Measurements from ENCODE around the gene CD2BP2. TPM values are rescaled to one million over a fixed set of nuclear protein-coding genes. Genes with fewer than 3 reads are reported as not detected.

The CD2BP2 gene
- polyA plus RNA-seq, 6 donors from 2014 or later = 24.2 to 36.1 (median 29.7) TPM

- peak within 1 kb of the TSS in 5 of 8 donors; percentile 16 to 70 (median 37) for H3K4me3 Mint-ChIP-seq
- no peaks in the 10 kb centered on the region for H3K36me3 Mint-ChIP-seq
- DNase-seq (no peak), ATAC-seq (ENCODE audit: low read depth in 2 of 2) (no peak)
- peak within 1 kb of the TSS in 4 of 6 donors; percentile 8 to 100 (median 88) for H3K27ac Mint-ChIP-seq
- peaks cover 25 to 49% (median 47%) of the 10 kb centered on the region in 3 donors for H3K4me1 Mint-ChIP-seq
- no peaks in the 10 kb centered on the region for H3K9me3 Mint-ChIP-seq
- H3K27me3 Mint-ChIP-seq = no peaks in the 10 kb centered on the region
These were observed 19.4 kb upstream of the CD2BP2 start, which contains the start of gene MYL11 for GRCh38 chr16:30374538-30374937. Gene MYL11 (plus strand): TSS chr16:30374802. CDS start chr16:30374858, 56 bp downstream.

- peaks cover 32 to 50% (median 47%) of the 10 kb centered on the region in 3 donors for H3K4me1 Mint-ChIP-seq
- H3K9me3 Mint-ChIP-seq = no peaks in the 10 kb centered on the region
- ATAC-seq (ENCODE audit: low read depth in 2 of 2) = no peak
- no peaks in the 10 kb centered on the region for H3K36me3 Mint-ChIP-seq
- H3K27ac Mint-ChIP-seq = peak overlapping the region in 1 of 6 donors; percentile 76
- no peaks in the 10 kb centered on the region for H3K27me3 Mint-ChIP-seq
- H3K4me3 Mint-ChIP-seq = peak overlapping the region in 7 of 8 donors; percentile 1 to 60 (median 20)
- DNase-seq = no peak
These were observed 17.6 kb upstream of the CD2BP2 start for GRCh38 chr16:30372725-30373124.

DNA sequence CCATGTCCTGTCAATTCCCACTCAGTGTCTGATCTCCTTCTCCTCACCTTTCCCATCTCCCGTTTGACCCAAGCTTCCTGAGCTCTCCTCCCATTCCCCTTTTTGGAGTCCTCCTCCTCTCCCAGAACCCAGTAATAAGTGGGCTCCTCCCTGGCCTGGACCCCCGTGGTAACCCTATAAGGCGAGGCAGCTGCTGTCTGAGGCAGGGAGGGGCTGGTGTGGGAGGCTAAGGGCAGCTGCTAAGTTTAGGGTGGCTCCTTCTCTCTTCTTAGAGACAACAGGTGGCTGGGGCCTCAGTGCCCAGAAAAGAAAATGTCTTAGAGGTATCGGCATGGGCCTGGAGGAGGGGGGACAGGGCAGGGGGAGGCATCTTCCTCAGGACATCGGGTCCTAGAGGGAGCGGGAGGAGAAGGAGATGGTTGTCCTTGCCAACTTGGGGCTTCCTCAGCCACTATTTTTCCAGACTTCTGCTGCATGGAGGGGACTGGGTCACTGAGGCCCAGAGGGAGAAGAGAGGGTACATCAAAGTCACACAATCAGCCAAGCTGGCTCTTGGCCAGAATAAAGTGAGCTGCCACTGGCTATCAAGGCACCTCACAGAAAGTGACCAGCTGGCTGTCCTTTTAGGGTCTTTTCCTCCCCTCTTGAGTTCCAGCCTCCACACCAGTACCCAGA is 17.1 kb upstream of the CD2BP2 start:
- Mint-ChIP-seq H3K4me3 (peak overlapping the region; percentile 49 to 95 (median 86)), H3K9me3 (no peaks in the 10 kb centered on the region), H3K4me1 (peaks cover 31 to 50% (median 47%) of the 10 kb centered on the region in 3 donors), H3K27me3 (no peaks in the 10 kb centered on the region), H3K27ac (peak overlapping the region in 3 of 6 donors; percentile 26 to 76 (median 56)), H3K36me3 (no peaks in the 10 kb centered on the region)
- no peak for ATAC-seq (ENCODE audit: low read depth in 2 of 2)
- no peak for DNase-seq

DNA sequence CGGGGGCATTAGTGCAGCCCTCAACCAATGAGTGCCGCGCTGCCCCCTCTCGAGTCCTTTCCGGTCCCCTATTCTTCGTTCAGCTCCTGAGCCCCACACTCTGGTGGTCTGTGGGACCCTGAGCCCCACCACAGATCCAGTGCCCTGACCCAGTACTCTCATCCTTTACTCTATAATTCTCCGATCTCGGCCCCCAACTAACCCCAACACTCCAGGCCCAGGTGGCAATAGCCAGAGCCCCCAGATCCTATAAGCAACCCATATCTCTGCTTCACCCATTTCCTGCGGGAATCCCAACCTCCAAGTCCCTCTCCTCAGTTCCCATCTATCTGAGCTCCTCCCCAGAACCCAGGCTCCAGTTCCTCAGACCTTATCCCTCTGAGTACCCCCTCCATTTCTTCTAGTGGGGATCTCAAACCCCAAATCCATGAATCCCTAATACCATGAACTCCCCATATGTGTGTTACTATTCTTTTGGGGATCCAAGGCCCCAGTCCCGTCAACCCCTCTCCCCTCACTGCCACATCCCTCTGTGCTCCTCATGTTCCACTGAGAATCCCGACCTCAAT is 16.2 kb upstream of the CD2BP2 start:
- H3K4me1 Mint-ChIP-seq = peaks cover 35 to 52% (median 52%) of the 10 kb centered on the region in 3 donors
- DNase-seq (no peak), ATAC-seq (ENCODE audit: low read depth in 2 of 2) (no peak)
- H3K27ac Mint-ChIP-seq = peak overlapping the region; percentile 56 to 99 (median 84)
- H3K36me3 Mint-ChIP-seq = no peaks in the 10 kb centered on the region
- no peaks in the 10 kb centered on the region for H3K27me3 Mint-ChIP-seq
- H3K4me3 Mint-ChIP-seq = peak overlapping the region; percentile 80 to 95 (median 89)
- no peaks in the 10 kb centered on the region for H3K9me3 Mint-ChIP-seq

DNA sequence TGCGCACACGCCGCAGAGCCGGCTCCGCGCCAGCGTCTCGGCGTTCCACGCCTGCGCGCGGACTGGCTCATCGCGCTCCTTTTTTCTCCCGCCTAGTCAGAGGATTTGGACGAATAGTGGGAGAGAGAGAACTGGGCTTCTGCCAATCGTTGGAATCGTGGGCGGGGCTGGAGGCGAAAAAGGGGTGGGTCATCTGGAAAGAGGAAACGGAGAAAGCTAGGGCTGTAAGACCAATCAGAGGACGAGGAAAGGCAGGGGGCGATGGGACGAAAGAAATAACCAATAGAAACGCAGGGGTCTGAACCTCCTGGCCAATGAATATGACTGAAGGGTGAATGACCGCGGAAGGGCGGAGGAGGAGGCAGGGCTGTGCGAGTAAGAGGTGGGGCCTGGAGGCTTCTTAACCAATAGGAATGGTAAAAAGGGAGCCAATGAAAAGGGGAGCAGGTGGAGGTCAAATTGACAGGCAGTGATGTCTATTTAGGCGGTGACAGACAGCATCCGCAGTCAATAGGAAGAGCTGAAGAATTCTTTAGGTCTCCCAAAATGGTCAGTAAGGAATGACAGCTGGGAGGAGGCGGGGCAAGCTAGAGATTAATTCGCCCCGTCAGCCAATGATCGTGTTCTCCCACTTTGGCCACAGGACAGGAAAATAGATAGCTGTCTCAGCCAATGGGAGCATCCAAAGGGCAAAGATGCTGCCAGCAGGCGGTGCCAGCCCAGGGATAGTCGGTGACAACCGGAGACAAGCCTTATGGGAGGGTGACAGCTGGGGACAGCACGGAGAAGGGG is 15.5 kb upstream of the CD2BP2 start, which contains the start of gene TBC1D10B:
Gene TBC1D10B (minus strand): TSS at position 39 of the 792 bp plus-strand sequence. CDS start 311 bp downstream, outside the sequence.
- no peaks in the 10 kb centered on the region for H3K9me3 Mint-ChIP-seq
- H3K4me1 Mint-ChIP-seq = peaks cover 35 to 53% (median 53%) of the 10 kb centered on the region in 3 donors
- ATAC-seq (ENCODE audit: low read depth in 2 of 2) = peak; percentile 80 to 86
- no peaks in the 10 kb centered on the region for H3K27me3 Mint-ChIP-seq
- no peaks in the 10 kb centered on the region for H3K36me3 Mint-ChIP-seq
- H3K4me3 Mint-ChIP-seq = peak within 1 kb of the TSS; percentile 80 to 95 (median 90)
- H3K27ac Mint-ChIP-seq = peak within 1 kb of the TSS; percentile 60 to 99 (median 89)
- peak; percentile 100 for DNase-seq

DNA sequence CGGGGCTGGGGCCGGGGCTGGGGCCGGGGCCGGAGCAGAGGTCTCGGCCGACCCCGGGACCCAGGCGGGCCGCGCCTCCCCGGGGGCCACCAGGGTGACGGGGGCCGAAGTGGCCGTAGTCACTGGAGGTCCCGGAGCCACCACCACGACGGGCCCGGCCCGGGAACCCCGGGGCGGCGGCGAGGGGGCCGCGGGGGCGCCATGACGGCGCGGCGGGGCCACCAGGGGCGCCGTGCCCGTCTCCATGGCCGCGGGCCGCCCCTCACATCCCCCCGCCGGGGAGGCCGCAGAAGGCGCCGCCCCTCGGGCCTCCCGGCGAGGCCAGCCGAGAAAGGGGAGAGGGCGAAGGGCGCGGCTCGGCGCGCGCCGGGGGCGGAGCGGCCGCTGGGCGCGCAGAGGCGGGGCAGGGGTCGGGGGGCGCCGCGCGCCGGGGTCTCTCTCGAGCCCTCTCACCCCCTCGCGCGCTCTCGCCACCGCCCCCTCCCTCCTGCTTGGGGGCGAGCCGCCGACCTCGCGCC is 14.9 kb upstream of the CD2BP2 start:
- Mint-ChIP-seq H3K4me3 (peak overlapping the region; percentile 80 to 95 (median 89)), H3K27ac (peak overlapping the region in 3 of 6 donors; percentile 56 to 92 (median 63)), H3K9me3 (no peaks in the 10 kb centered on the region), H3K4me1 (peaks cover 39 to 59% (median 56%) of the 10 kb centered on the region in 3 donors), H3K27me3 (no peaks in the 10 kb centered on the region), H3K36me3 (no peaks in the 10 kb centered on the region)
- DNase-seq (no peak), ATAC-seq (ENCODE audit: low read depth in 2 of 2) (peak; percentile 9)

GRCh38 chr16:30369091-30369937 is 14.2 kb upstream of the CD2BP2 start:
- Mint-ChIP-seq H3K4me1 (peaks cover 39 to 59% (median 58%) of the 10 kb centered on the region in 3 donors), H3K4me3 (peak overlapping the region; percentile 80 to 94 (median 88)), H3K36me3 (no peaks in the 10 kb centered on the region), H3K27ac (peak overlapping the region in 5 of 6 donors; percentile 76 to 93 (median 86)), H3K27me3 (no peaks in the 10 kb centered on the region), H3K9me3 (no peaks in the 10 kb centered on the region)
- DNase-seq (peak; percentile 14), ATAC-seq (ENCODE audit: low read depth in 2 of 2) (no peak)

DNA sequence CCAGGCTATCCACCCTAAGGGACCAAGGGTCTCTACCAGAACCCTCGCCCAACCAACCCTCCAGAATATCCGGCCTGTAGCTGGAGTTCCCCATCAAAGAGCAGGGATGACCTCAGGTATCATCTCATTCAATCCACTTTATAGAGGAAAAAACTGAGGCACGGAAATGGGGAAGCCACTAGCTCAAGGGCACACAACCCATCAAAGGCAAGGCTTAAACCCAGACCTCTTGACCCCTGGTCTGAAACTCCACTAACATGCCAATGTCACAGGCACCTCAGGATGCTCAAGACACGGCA is 13.6 kb upstream of the CD2BP2 start:
- DNase-seq (no peak), ATAC-seq (ENCODE audit: low read depth in 2 of 2) (no peak)
- peak overlapping the region in 5 of 6 donors; percentile 64 to 93 (median 86) for H3K27ac Mint-ChIP-seq
- H3K9me3 Mint-ChIP-seq = no peaks in the 10 kb centered on the region
- H3K27me3 Mint-ChIP-seq = no peaks in the 10 kb centered on the region
- H3K4me3 Mint-ChIP-seq = peak overlapping the region; percentile 80 to 94 (median 88)
- peaks cover 39 to 59% (median 58%) of the 10 kb centered on the region in 3 donors for H3K4me1 Mint-ChIP-seq
- no peaks in the 10 kb centered on the region for H3K36me3 Mint-ChIP-seq

GRCh38 chr16:30368122-30368791 is 13.1 kb upstream of the CD2BP2 start:
- H3K4me3 Mint-ChIP-seq = peak overlapping the region; percentile 80 to 94 (median 88)
- no peak for ATAC-seq (ENCODE audit: low read depth in 2 of 2)
- peak overlapping the region in 5 of 6 donors; percentile 64 to 93 (median 86) for H3K27ac Mint-ChIP-seq
- no peaks in the 10 kb centered on the region for H3K9me3 Mint-ChIP-seq
- H3K4me1 Mint-ChIP-seq = peaks cover 40 to 61% (median 61%) of the 10 kb centered on the region in 3 donors
- H3K27me3 Mint-ChIP-seq = no peaks in the 10 kb centered on the region
- DNase-seq = no peak
- peaks cover 3% of the 10 kb centered on the region in 2 donors for H3K36me3 Mint-ChIP-seq

DNA sequence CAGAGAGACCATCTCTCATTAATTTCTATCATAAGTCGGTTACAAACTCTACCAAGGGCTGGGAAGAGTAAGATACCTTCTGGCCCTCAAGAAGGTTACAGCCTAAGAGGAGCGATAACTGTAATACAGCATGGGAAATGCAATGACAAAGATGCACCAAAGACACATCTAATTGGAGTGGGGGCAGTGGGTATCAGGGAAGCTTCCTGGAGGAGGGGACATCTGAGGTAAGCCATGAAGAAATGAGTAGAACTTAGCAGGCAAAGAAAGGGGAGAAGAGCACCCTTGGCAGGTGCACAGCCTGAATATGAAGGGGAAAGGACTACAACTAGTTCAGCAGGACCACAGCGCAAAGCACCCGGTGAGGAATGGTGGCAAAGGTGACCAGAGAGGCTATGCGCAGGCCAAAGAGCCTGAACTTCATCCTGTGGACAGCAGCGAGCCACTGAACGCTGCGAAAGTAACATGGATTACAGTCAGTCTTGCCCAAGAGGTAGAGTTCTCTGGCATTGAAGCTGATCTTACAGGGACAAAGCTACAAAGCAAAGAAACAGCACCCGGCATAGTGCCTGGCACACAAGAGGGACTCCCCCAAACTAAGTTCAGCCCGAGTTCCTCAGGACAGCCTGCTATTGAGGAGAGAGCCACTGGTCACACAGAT is 12.4 kb upstream of the CD2BP2 start:
- ATAC-seq (ENCODE audit: low read depth in 2 of 2) = no peak
- H3K27ac Mint-ChIP-seq = peak overlapping the region in 5 of 6 donors; percentile 64 to 86 (median 74)
- DNase-seq = no peak
- H3K36me3 Mint-ChIP-seq = peaks cover 7 to 10% of the 10 kb centered on the region in 2 donors
- peaks cover 44 to 60% (median 59%) of the 10 kb centered on the region in 3 donors for H3K4me1 Mint-ChIP-seq
- H3K27me3 Mint-ChIP-seq = no peaks in the 10 kb centered on the region
- H3K4me3 Mint-ChIP-seq = peak overlapping the region; percentile 80 to 94 (median 88)
- H3K9me3 Mint-ChIP-seq = no peaks in the 10 kb centered on the region

- Mint-ChIP-seq H3K4me3 (peak overlapping the region in 3 of 8 donors; percentile 61 to 85 (median 77)), H3K27me3 (no peaks in the 10 kb centered on the region), H3K9me3 (no peaks in the 10 kb centered on the region), H3K36me3 (peaks cover 7 to 15% of the 10 kb centered on the region in 2 donors), H3K4me1 (peaks cover 41 to 52% (median 51%) of the 10 kb centered on the region in 3 donors), H3K27ac (peak overlapping the region in 1 of 6 donors; percentile 3)
- DNase-seq (no peak), ATAC-seq (ENCODE audit: low read depth in 2 of 2) (no peak)
These were observed 11.4 kb upstream of the CD2BP2 start for GRCh38 chr16:30366511-30366910.
